A673 (cell line): ENCODE measurements around the gene PSME3IP1. TPM values are rescaled to one million over a fixed set of nuclear protein-coding genes. Genes with fewer than 3 reads are reported as not detected.
A peak's percentile ranks its signal among the peaks of the same experiment; 100 is the strongest.

Experiments
- BruUV-seq: library from RNA; stranded (reverse); fragments of 400-500 nt; replicated peaks from 2 replicates; lab custom pipeline; 2021; lab: Mats Ljungman, UMichigan
- CTCF ChIA-PET: fragments of 300-600 bp; sonication (Branson Sonifier 250); formaldehyde crosslinking; loops from one replicate; lab custom pipeline; 2022; ENCODE audit warnings: antibody characterized with exemption; lab: Charles Lee
- POLR2A ChIA-PET: fragments of 300-600 bp; sonication (Branson Sonifier 250); formaldehyde crosslinking; loops from one replicate; lab custom pipeline; 2022; ENCODE audit warnings: antibody characterized with exemption; ENCODE audit not compliant: low non-redundant PET; lab: Charles Lee
- DNase-seq: peaks from one replicate; pipeline ENCODE4 v3.0.0-alpha.2; 2015; ENCODE audit warnings: low spot score
- H3K27ac ChIP-seq: fragments of 200-600 bp; sonication (generic); 2 replicates; pipeline ENCODE4 v1.5.1; 2016; ENCODE audit warnings: mixed run types, low read depth, mild to moderate bottlenecking, mixed read lengths, antibody characterized with exemption, low read length; ENCODE audit not compliant: poor library complexity, severe bottlenecking
- H3K27me3 ChIP-seq: fragments of 200-600 bp; sonication (generic); replicated peaks from 2 replicates; pipeline ENCODE4 v1.6.1; 2017; ENCODE audit warnings: mixed run types, low read depth, mild to moderate bottlenecking, mixed read lengths, antibody characterized with exemption, low read length; ENCODE audit not compliant: insufficient read depth, poor library complexity
- H3K36me3 ChIP-seq: fragments of 200-600 bp; sonication (generic); 2 replicates; pipeline ENCODE4 v1.6.1; 2016; ENCODE audit warnings: mixed run types, mild to moderate bottlenecking, mixed read lengths, antibody characterized with exemption, low read length; ENCODE audit not compliant: insufficient read depth, poor library complexity, severe bottlenecking
- H3K4me1 ChIP-seq: fragments of 200-600 bp; sonication (generic); 2 replicates; pipeline ENCODE4 v1.6.1; 2017; ENCODE audit warnings: mixed run types, mild to moderate bottlenecking, mixed read lengths, antibody characterized with exemption, low read length; ENCODE audit not compliant: insufficient read depth, poor library complexity, severe bottlenecking
- H3K4me3 ChIP-seq: fragments of 200-600 bp; sonication (generic); 2 replicates; pipeline ENCODE4 v1.5.1; 2016; ENCODE audit warnings: low read depth, mixed run types, mild to moderate bottlenecking, mixed read lengths, low read length; ENCODE audit not compliant: poor library complexity, severe bottlenecking
- H3K9me3 ChIP-seq: fragments of 200-600 bp; sonication (generic); 2 replicates; pipeline ENCODE4 v1.6.1; 2016; ENCODE audit warnings: mixed run types, low read depth, mild to moderate bottlenecking, mixed read lengths, antibody characterized with exemption, low read length; ENCODE audit not compliant: poor library complexity, severe bottlenecking
- CTCF ChIP-seq: fragments of 300-800, 200-600 bp; sonication (generic); conservative IDR thresholded peaks from 2 replicates; pipeline ENCODE4 v1.5.1; 2017; ENCODE audit warnings: low read depth, mild to moderate bottlenecking, antibody characterized with exemption, low read length, moderate library complexity, mixed read lengths
- EZH2 ChIP-seq: fragments of 200-600 bp; sonication (generic); IDR thresholded peaks from 2 replicates; pipeline ENCODE4 v1.6.1; 2017; ENCODE audit warnings: borderline replicate concordance, low read depth, mild to moderate bottlenecking, mixed read lengths, antibody characterized with exemption, low read length; ENCODE audit not compliant: poor library complexity, severe bottlenecking
- intact Hi-C: fragments of 100-400 bp; cut with micrococcal nuclease; formaldehyde crosslinking; loops from one replicate; pipeline ENCODE4 v1.10.0; 2022; ENCODE audit not compliant: unreplicated experiment
- total RNA-seq: library from RNA; stranded (reverse); gene quantifications from 2 replicates; pipeline ENCODE4 v1.2.3, GENCODE V29; 2021

PSME3IP1 gene
- total RNA-seq, 1 experiment from 2014 or later, result 128 TPM

- Histone ChIP-seq H3K9me3 (no peaks in the 10 kb centered on the region), H3K4me3 (no peak overlapping the region), H3K36me3 (peaks cover 32% of the 10 kb centered on the region), H3K4me1 (peaks cover 63% of the 10 kb centered on the region), H3K27me3 (no peaks in the 10 kb centered on the region), H3K27ac (peak overlapping the region; percentile 72)
- CTCF ChIA-PET, result no interaction called here
- DNase-seq, result no peak
- intact Hi-C loops, result no loop called here
- no TSS peak for BruUV-seq
- POLR2A ChIA-PET, result no interaction called here
- TF ChIP-seq EZH2, result no peak
These were observed 35.0 kb downstream of the PSME3IP1 start for GRCh38 chr16:57150682-57151330.

- H3K9me3 ChIP-seq, result no peaks in the 10 kb centered on the region
- H3K27me3 ChIP-seq, result no peaks in the 10 kb centered on the region
- H3K4me3 ChIP-seq, result no peak overlapping the region
- H3K4me1 ChIP-seq, result peaks cover 63% of the 10 kb centered on the region
- ChIA-PET CTCF (no interaction called here), POLR2A (no interaction called here)
- H3K27ac ChIP-seq, result peak overlapping the region; percentile 91
- intact Hi-C loops, result no loop called here
- H3K36me3 ChIP-seq, result peaks cover 19% of the 10 kb centered on the region
- TF ChIP-seq EZH2 (no peak), CTCF (no peak)
- DNase-seq, result no peak
- BruUV-seq, result no TSS peak
These were observed 36.4 kb downstream of the PSME3IP1 start for GRCh38 chr16:57149391-57149790.

GRCh38 chr16:57148481-57148880 lies 37.4 kb downstream of the PSME3IP1 start:
- no peak for DNase-seq

More at GRCh38 chr16:57148481-57148880, 37.4 kb downstream of the PSME3IP1 start:
- ChIA-PET POLR2A (interaction anchor here (0.6 kb wide), 1 partner anchor 50 kb away, joined by 3 read pairs; no protein-coding TSS in a partner anchor), CTCF (interaction anchor here (1.3 kb wide), 1 partner anchor 56 kb away, joined by 9 read pairs; the partner anchor contains the start of gene CPNE2)
- Histone ChIP-seq H3K4me3 (no peak overlapping the region), H3K36me3 (peaks cover 11% of the 10 kb centered on the region), H3K27me3 (no peaks in the 10 kb centered on the region), H3K27ac (peak overlapping the region; percentile 91), H3K4me1 (peaks cover 63% of the 10 kb centered on the region), H3K9me3 (no peaks in the 10 kb centered on the region)
- no peak for TF ChIP-seq EZH2
- TF ChIP-seq CTCF, result no peak
- intact Hi-C loops, result no loop called here
- no TSS peak for BruUV-seq
